ENCODE data around the gene GRIA4.

Gene GRIA4

GRCh38 chr11:105948918-105949590 is 339.2 kb downstream of the GRIA4 start:
- no peaks in the 10 kb centered on the region for H3K4me1 ChIP-seq (ENCODE audit: control insufficient read depth in 5 of 5, insufficient read depth in 5 of 5, low read length in 5 of 5)
- no peak overlapping the region for H3K9ac ChIP-seq (ENCODE audit: low read length in 5 of 5)
- no peaks in the 10 kb centered on the region for H3K27me3 ChIP-seq (ENCODE audit: control insufficient read depth in 5 of 5, insufficient read depth in 4 of 5, low read length in 5 of 5)
- no peaks in the 10 kb centered on the region for H3K9me3 ChIP-seq (ENCODE audit: control insufficient read depth in 5 of 5, low read length in 5 of 5)
- no peak overlapping the region for H3K4me3 ChIP-seq (ENCODE audit: low read depth in 1 of 5, low read length in 5 of 5)
- no peak overlapping the region for H3K27ac ChIP-seq (ENCODE audit: low read depth, low read length)
- H3K36me3 ChIP-seq (ENCODE audit: control insufficient read depth in 5 of 5, insufficient read depth in 5 of 5, low read length in 5 of 5), result no peaks in the 10 kb centered on the region

GRCh38 chr11:105953886-105954285 is 344.0 kb downstream of the GRIA4 start:
- H3K27ac ChIP-seq (ENCODE audit: low read depth, low read length), result no peak overlapping the region
- no peak overlapping the region for H3K9ac ChIP-seq (ENCODE audit: low read length in 5 of 5)
- H3K9me3 ChIP-seq (ENCODE audit: control insufficient read depth in 5 of 5, low read length in 5 of 5), result peaks cover 0 to 3% (median 0%) of the 10 kb centered on the region in 5 donors
- no peak overlapping the region for H3K4me3 ChIP-seq (ENCODE audit: low read depth in 1 of 5, low read length in 5 of 5)
- H3K4me1 ChIP-seq (ENCODE audit: control insufficient read depth in 5 of 5, insufficient read depth in 5 of 5, low read length in 5 of 5), result no peaks in the 10 kb centered on the region
- no peaks in the 10 kb centered on the region for H3K27me3 ChIP-seq (ENCODE audit: control insufficient read depth in 5 of 5, insufficient read depth in 4 of 5, low read length in 5 of 5)
- H3K36me3 ChIP-seq (ENCODE audit: control insufficient read depth in 5 of 5, insufficient read depth in 5 of 5, low read length in 5 of 5), result no peaks in the 10 kb centered on the region

- H3K36me3 ChIP-seq (ENCODE audit: control insufficient read depth in 5 of 5, insufficient read depth in 5 of 5, low read length in 5 of 5), result no peaks in the 10 kb centered on the region
- H3K9me3 ChIP-seq (ENCODE audit: control insufficient read depth in 5 of 5, low read length in 5 of 5), result peaks cover 0 to 3% (median 0%) of the 10 kb centered on the region in 5 donors
- no peaks in the 10 kb centered on the region for H3K27me3 ChIP-seq (ENCODE audit: control insufficient read depth in 5 of 5, insufficient read depth in 4 of 5, low read length in 5 of 5)
- no peak overlapping the region for H3K27ac ChIP-seq (ENCODE audit: low read depth, low read length)
- no peak overlapping the region for H3K4me3 ChIP-seq (ENCODE audit: low read depth in 1 of 5, low read length in 5 of 5)
- H3K4me1 ChIP-seq (ENCODE audit: control insufficient read depth in 5 of 5, insufficient read depth in 5 of 5, low read length in 5 of 5), result peaks cover 0 to 2% (median 0%) of the 10 kb centered on the region in 5 donors
- peak overlapping the region in 1 of 5 donors; percentile 52 for H3K9ac ChIP-seq (ENCODE audit: low read length in 5 of 5)
Observed at GRCh38 chr11:105960252-105961245, 350.7 kb downstream of the GRIA4 start.

GRCh38 chr11:105968021-105968697 is 358.3 kb downstream of the GRIA4 start:
- H3K9ac ChIP-seq (ENCODE audit: low read length in 5 of 5), result no peak overlapping the region
- no peaks in the 10 kb centered on the region for H3K9me3 ChIP-seq (ENCODE audit: control insufficient read depth in 5 of 5, low read length in 5 of 5)
- no peak overlapping the region for H3K4me3 ChIP-seq (ENCODE audit: low read depth in 1 of 5, low read length in 5 of 5)
- no peaks in the 10 kb centered on the region for H3K4me1 ChIP-seq (ENCODE audit: control insufficient read depth in 5 of 5, insufficient read depth in 5 of 5, low read length in 5 of 5)
- no peak overlapping the region for H3K27ac ChIP-seq (ENCODE audit: low read depth, low read length)
- no peaks in the 10 kb centered on the region for H3K27me3 ChIP-seq (ENCODE audit: control insufficient read depth in 5 of 5, insufficient read depth in 4 of 5, low read length in 5 of 5)
- H3K36me3 ChIP-seq (ENCODE audit: control insufficient read depth in 5 of 5, insufficient read depth in 5 of 5, low read length in 5 of 5), result no peaks in the 10 kb centered on the region

- Histone ChIP-seq H3K36me3 (ENCODE audit: control insufficient read depth in 5 of 5, insufficient read depth in 5 of 5, low read length in 5 of 5) (no peaks in the 10 kb centered on the region), H3K4me3 (ENCODE audit: low read depth in 1 of 5, low read length in 5 of 5) (no peak overlapping the region), H3K27ac (ENCODE audit: low read depth, low read length) (no peak overlapping the region), H3K9ac (ENCODE audit: low read length in 5 of 5) (no peak overlapping the region), H3K4me1 (ENCODE audit: control insufficient read depth in 5 of 5, insufficient read depth in 5 of 5, low read length in 5 of 5) (no peaks in the 10 kb centered on the region), H3K9me3 (ENCODE audit: control insufficient read depth in 5 of 5, low read length in 5 of 5) (no peaks in the 10 kb centered on the region), H3K27me3 (ENCODE audit: control insufficient read depth in 5 of 5, insufficient read depth in 4 of 5, low read length in 5 of 5) (no peaks in the 10 kb centered on the region)
Observed at GRCh38 chr11:105969756-105970155, 359.9 kb downstream of the GRIA4 start.

- peaks cover 0 to 2% (median 0%) of the 10 kb centered on the region in 5 donors for H3K9me3 ChIP-seq (ENCODE audit: control insufficient read depth in 5 of 5, low read length in 5 of 5)
Observed at GRCh38 chr11:105975128-105975527, 365.3 kb downstream of the GRIA4 start.

GRCh38 chr11:105979997-105980703 is 370.3 kb downstream of the GRIA4 start:
- H3K9me3 ChIP-seq (ENCODE audit: control insufficient read depth in 5 of 5, low read length in 5 of 5), result peaks cover 0 to 2% (median 0%) of the 10 kb centered on the region in 5 donors
- no peaks in the 10 kb centered on the region for H3K36me3 ChIP-seq (ENCODE audit: control insufficient read depth in 5 of 5, insufficient read depth in 5 of 5, low read length in 5 of 5)
- no peaks in the 10 kb centered on the region for H3K4me1 ChIP-seq (ENCODE audit: control insufficient read depth in 5 of 5, insufficient read depth in 5 of 5, low read length in 5 of 5)
- H3K27me3 ChIP-seq (ENCODE audit: control insufficient read depth in 5 of 5, insufficient read depth in 4 of 5, low read length in 5 of 5), result no peaks in the 10 kb centered on the region
- no peak overlapping the region for H3K9ac ChIP-seq (ENCODE audit: low read length in 5 of 5)
- no peak overlapping the region for H3K4me3 ChIP-seq (ENCODE audit: low read depth in 1 of 5, low read length in 5 of 5)
- H3K27ac ChIP-seq (ENCODE audit: low read depth, low read length), result no peak overlapping the region

More at GRCh38 chr11:105975128-105975527, 365.3 kb downstream of the GRIA4 start:
- H3K4me1 ChIP-seq (ENCODE audit: control insufficient read depth in 5 of 5, insufficient read depth in 5 of 5, low read length in 5 of 5), result no peaks in the 10 kb centered on the region
- H3K9ac ChIP-seq (ENCODE audit: low read length in 5 of 5), result no peak overlapping the region
- no peaks in the 10 kb centered on the region for H3K27me3 ChIP-seq (ENCODE audit: control insufficient read depth in 5 of 5, insufficient read depth in 4 of 5, low read length in 5 of 5)
- H3K4me3 ChIP-seq (ENCODE audit: low read depth in 1 of 5, low read length in 5 of 5), result no peak overlapping the region
- no peaks in the 10 kb centered on the region for H3K36me3 ChIP-seq (ENCODE audit: control insufficient read depth in 5 of 5, insufficient read depth in 5 of 5, low read length in 5 of 5)
- H3K27ac ChIP-seq (ENCODE audit: low read depth, low read length), result no peak overlapping the region

- H3K9me3 ChIP-seq (ENCODE audit: control insufficient read depth in 5 of 5, low read length in 5 of 5), result no peaks in the 10 kb centered on the region
- no peak overlapping the region for H3K27ac ChIP-seq (ENCODE audit: low read depth, low read length)
- no peaks in the 10 kb centered on the region for H3K4me1 ChIP-seq (ENCODE audit: control insufficient read depth in 5 of 5, insufficient read depth in 5 of 5, low read length in 5 of 5)
- no peak overlapping the region for H3K9ac ChIP-seq (ENCODE audit: low read length in 5 of 5)
- H3K36me3 ChIP-seq (ENCODE audit: control insufficient read depth in 5 of 5, insufficient read depth in 5 of 5, low read length in 5 of 5), result no peaks in the 10 kb centered on the region
- no peaks in the 10 kb centered on the region for H3K27me3 ChIP-seq (ENCODE audit: control insufficient read depth in 5 of 5, insufficient read depth in 4 of 5, low read length in 5 of 5)
- H3K4me3 ChIP-seq (ENCODE audit: low read depth in 1 of 5, low read length in 5 of 5), result no peak overlapping the region
Observed at GRCh38 chr11:105986554-105986953, 376.7 kb downstream of the GRIA4 start.

- H3K4me1 ChIP-seq (ENCODE audit: control insufficient read depth in 5 of 5, insufficient read depth in 5 of 5, low read length in 5 of 5), result no peaks in the 10 kb centered on the region
- H3K36me3 ChIP-seq (ENCODE audit: control insufficient read depth in 5 of 5, insufficient read depth in 5 of 5, low read length in 5 of 5), result peaks cover 0 to 6% (median 0%) of the 10 kb centered on the region in 5 donors
- H3K9ac ChIP-seq (ENCODE audit: low read length in 5 of 5), result no peak overlapping the region
- H3K27ac ChIP-seq (ENCODE audit: low read depth, low read length), result no peak overlapping the region
- H3K27me3 ChIP-seq (ENCODE audit: control insufficient read depth in 5 of 5, insufficient read depth in 4 of 5, low read length in 5 of 5), result no peaks in the 10 kb centered on the region
- peaks cover 0 to 3% (median 0%) of the 10 kb centered on the region in 5 donors for H3K9me3 ChIP-seq (ENCODE audit: control insufficient read depth in 5 of 5, low read length in 5 of 5)
- no peak overlapping the region for H3K4me3 ChIP-seq (ENCODE audit: low read depth in 1 of 5, low read length in 5 of 5)
Observed at GRCh38 chr11:105988197-105988596, 378.3 kb downstream of the GRIA4 start.
